Ishikawa (cell line): ENCODE results near the gene CD68.

ENCODE experiments used
- CEBPB ChIP-seq: IDR thresholded peaks from 2 replicates; pipeline ENCODE4 v1.6.1; 2012
- EGR1 ChIP-seq: IDR thresholded peaks from 2 replicates; pipeline ENCODE4 v1.6.1; 2012
- EP300 ChIP-seq: IDR thresholded peaks from 2 replicates; pipeline ENCODE4 v1.6.1; 2012; ENCODE audit warnings: borderline replicate concordance
- MAX ChIP-seq: IDR thresholded peaks from 2 replicates; pipeline ENCODE4 v1.6.1; 2012
- RAD21 ChIP-seq: IDR thresholded peaks from 2 replicates; pipeline ENCODE4 v1.6.1; 2012; ENCODE audit warnings: low read depth
- REST ChIP-seq: IDR thresholded peaks from 2 replicates; pipeline ENCODE4 v1.6.1; 2012; ENCODE audit warnings: low read depth, mild to moderate bottlenecking

GRCh38 chr17:7587420-7588151 lies 8.1 kb downstream of the CD68 start:
- no peak for TF ChIP-seq MAX
- no peak for TF ChIP-seq REST
- no peak for TF ChIP-seq EP300
- no peak for TF ChIP-seq RAD21
- TF ChIP-seq EGR1: no peak
- no peak for TF ChIP-seq CEBPB
